ENCODE measurements around the gene TACC2. TPM values are rescaled to one million over a fixed set of nuclear protein-coding genes. Genes with fewer than 3 reads are reported as not detected.
A peak's percentile ranks its signal among the peaks of the same experiment; 100 is the strongest.

The TACC2 gene
- total RNA-seq, 4 donors from 2014 or later, result 206 to 606 (median 261) TPM

- Histone ChIP-seq H3K9me3 (no peaks in the 10 kb centered on the region), H3K27ac (peak overlapping the region; percentile 38), H3K27me3 (no peaks in the 10 kb centered on the region), H3K36me3 (no peaks in the 10 kb centered on the region), H3K4me1 (peaks cover 35% of the 10 kb centered on the region), H3K4me3 (no peak overlapping the region)
- WGBS, result 75% methylated on average over 6 of the region's 6 CpGs
- TF ChIP-seq EP300 (IDR thresholded peaks at IDR 0.05) (no peak), POLR2AphosphoS5 (IDR thresholded peaks at IDR 0.05) (no peak), CTCF (IDR thresholded peaks at IDR 0.05) (no peak), POLR2A (IDR thresholded peaks at IDR 0.05) (no peak)
- no peak for DNase-seq (ENCODE audit: low spot score in 2 of 2)
Measured at GRCh38 chr10:122052701-122053100, 63.7 kb downstream of the TACC2 start.

GRCh38 chr10:122053314-122053713, 64.4 kb downstream of the TACC2 start:
- 93% methylated on average over 7 of the region's 8 CpGs for WGBS
- Histone ChIP-seq H3K9me3 (no peaks in the 10 kb centered on the region), H3K4me1 (peaks cover 35% of the 10 kb centered on the region), H3K36me3 (no peaks in the 10 kb centered on the region), H3K27ac (peak overlapping the region; percentile 38), H3K4me3 (no peak overlapping the region), H3K27me3 (no peaks in the 10 kb centered on the region)
- no peak for DNase-seq (ENCODE audit: low spot score in 2 of 2)
- TF ChIP-seq POLR2A (IDR thresholded peaks at IDR 0.05) (no peak), CTCF (IDR thresholded peaks at IDR 0.05) (no peak), POLR2AphosphoS5 (IDR thresholded peaks at IDR 0.05) (no peak), EP300 (IDR thresholded peaks at IDR 0.05) (no peak)

- DNase-seq (ENCODE audit: low spot score in 2 of 2), result no peak
- Histone ChIP-seq H3K27ac (no peak overlapping the region), H3K27me3 (no peaks in the 10 kb centered on the region), H3K36me3 (no peaks in the 10 kb centered on the region), H3K4me3 (no peak overlapping the region), H3K9me3 (no peaks in the 10 kb centered on the region), H3K4me1 (peaks cover 35% of the 10 kb centered on the region)
- 67% methylated on average over 15 of the region's 15 CpGs for WGBS
- TF ChIP-seq EP300 (IDR thresholded peaks at IDR 0.05) (no peak), POLR2AphosphoS5 (IDR thresholded peaks at IDR 0.05) (no peak), POLR2A (IDR thresholded peaks at IDR 0.05) (no peak), CTCF (IDR thresholded peaks at IDR 0.05) (peak; percentile 45)
Measured at GRCh38 chr10:122054048-122055025, 65.4 kb downstream of the TACC2 start.

GRCh38 chr10:122055252-122055651, 66.3 kb downstream of the TACC2 start:
- Histone ChIP-seq H3K36me3 (no peaks in the 10 kb centered on the region), H3K4me3 (no peak overlapping the region), H3K27ac (no peak overlapping the region), H3K27me3 (no peaks in the 10 kb centered on the region), H3K9me3 (no peaks in the 10 kb centered on the region), H3K4me1 (peaks cover 45% of the 10 kb centered on the region)
- 52% methylated on average over 5 of the region's 5 CpGs for WGBS
- DNase-seq (ENCODE audit: low spot score in 2 of 2), result no peak
- TF ChIP-seq EP300 (IDR thresholded peaks at IDR 0.05) (no peak), POLR2AphosphoS5 (IDR thresholded peaks at IDR 0.05) (no peak), POLR2A (IDR thresholded peaks at IDR 0.05) (no peak), CTCF (IDR thresholded peaks at IDR 0.05) (no peak)

- DNase-seq (ENCODE audit: low spot score in 2 of 2), result no peak
Measured at GRCh38 chr10:122056431-122057094, 67.6 kb downstream of the TACC2 start.

More at GRCh38 chr10:122056431-122057094, 67.6 kb downstream of the TACC2 start:
- H3K9me3 ChIP-seq, result no peaks in the 10 kb centered on the region
- no peak for TF ChIP-seq POLR2AphosphoS5 (IDR thresholded peaks at IDR 0.05)
- TF ChIP-seq EP300 (IDR thresholded peaks at IDR 0.05), result no peak
- TF ChIP-seq POLR2A (IDR thresholded peaks at IDR 0.05), result no peak
- no peak for TF ChIP-seq CTCF (IDR thresholded peaks at IDR 0.05)
- H3K4me3 ChIP-seq, result no peak overlapping the region
- H3K4me1 ChIP-seq, result peaks cover 40% of the 10 kb centered on the region
- WGBS, result 84% methylated on average over 8 of the region's 8 CpGs
- no peaks in the 10 kb centered on the region for H3K27me3 ChIP-seq
- peak overlapping the region; percentile 45 for H3K27ac ChIP-seq
- H3K36me3 ChIP-seq, result no peaks in the 10 kb centered on the region

Data from suprapubic skin (tissue), 4 donors.